Pancreas (tissue), 10 donors: ENCODE measurements around the gene TRIM71. TPM values are rescaled to one million over a fixed set of nuclear protein-coding genes. Genes with fewer than 3 reads are reported as not detected.

ENCODE experiments used
- ATAC-seq, 4 donors: fragments of 200-7000 bp; cut with Tn5 transposase; one replicate each; pipeline versions ENCODE4 v1.8.0 to v1.9.1; 2020; ENCODE audit warnings: mild to moderate bottlenecking in 4 of 4, moderate library complexity in 4 of 4
- DNase-seq, 6 donors: peaks; one replicate each; pipeline ENCODE4 v3.0.0-alpha.2; 2020
- FAIRE-seq: peaks from 2 replicates; lab custom pipeline; 2012; peaks lifted over from hg19 to GRCh38; lab: Jason Lieb, UNC
- H3K27ac ChIP-seq, 4 donors: fragments of 200-600 bp; sonication (generic); 1 replicate in 3 of 4; 2 replicates in 1 of 4; pipeline versions ENCODE4 v1.5.0 to v1.8.0; 2020
- H3K27me3 ChIP-seq, 4 donors: fragments of 200-600 bp; one replicate each; pipeline ENCODE4 v1.8.0; 2021
- H3K36me3 ChIP-seq, 3 donors: fragments of 200-600 bp; sonication (generic) in 1 of 3; one replicate each; pipeline versions ENCODE4 v1.5.0 to v1.8.0; 2020 to 2021
- H3K4me1 ChIP-seq, 3 donors: fragments of 200-600 bp; one replicate each; pipeline ENCODE4 v1.8.0; 2021
- H3K4me3 ChIP-seq, 4 donors: fragments of 200-600 bp; sonication (generic) in 2 of 4; one replicate each; pipeline versions ENCODE4 v1.5.0 to v1.8.0; 2020 to 2021
- H3K9me3 ChIP-seq, 4 donors: fragments of 200-600 bp; one replicate each; pipeline ENCODE4 v1.8.0; 2021
- WGBS, 2 donors: extraction: QIAGEN DNeasy Blood & Tissue Kit; methylation state at CpG; one replicate each; pipeline ENCODE4 v1.1.7; 2013; 5-methylcytosine and 5-hydroxymethylcytosine counted together
- intact Hi-C, 3 donors: fragments of 100-400 bp; cut with DNase I; formaldehyde crosslinking; loops; one replicate each; pipeline versions ENCODE4 v1.11.1 to v1.14.2; 2022
- polyA plus RNA-seq, 2 donors: library from polyadenylated mRNA; stranded (reverse); fragments of 200-250 nt; gene quantifications; one replicate each; pipeline ENCODE4 v1.2.3, GENCODE V29; 2013
- total RNA-seq, 6 donors: library from RNA; stranded (reverse); fragmentation: NEBNext Ultra II Directional in 4 of 6; extraction: Animal tissue kit (Norgen Biotek cat#: 25700) in 4 of 6; gene quantifications; one replicate each; pipeline versions ENCODE4 v1.2.1 to v1.2.4, GENCODE V29; 2021 to 2023
- TF ChIP-seq, protein P1 (sequence below), 4 donors: fragments of 200-600 bp; sonication (generic) in 3 of 4; IDR thresholded peaks; one replicate each; pipeline versions ENCODE4 v1.5.0 to v1.8.0; 2021; ENCODE audit warnings: antibody characterized with exemption in 4 of 4
- donor health status: healthy with polysubstance abuse.
- donor health status: DM: no; HTN: no; CAD: no; lungs with moderate emphysema.
- donor health status: DM: no; HTN: no; CAD: no.
- donor health status: control.
- donor health status: control.
- donor health status: Bipolar disorder and iron deficiency.
- donor health status: DM: yes; HTN: yes; CAD: no.
- donor health status: DM: no; HTN: no; CAD: no.
- donor health status: DM: no; HTN: no; CAD: no.
- donor health status: DM: yes; HTN: yes; CAD: no.

The TRIM71 gene
- total and polyA plus RNA-seq, 8 donors: 0.02 to 0.28 (median 0.03) TPM; not detected in 5

DNA sequence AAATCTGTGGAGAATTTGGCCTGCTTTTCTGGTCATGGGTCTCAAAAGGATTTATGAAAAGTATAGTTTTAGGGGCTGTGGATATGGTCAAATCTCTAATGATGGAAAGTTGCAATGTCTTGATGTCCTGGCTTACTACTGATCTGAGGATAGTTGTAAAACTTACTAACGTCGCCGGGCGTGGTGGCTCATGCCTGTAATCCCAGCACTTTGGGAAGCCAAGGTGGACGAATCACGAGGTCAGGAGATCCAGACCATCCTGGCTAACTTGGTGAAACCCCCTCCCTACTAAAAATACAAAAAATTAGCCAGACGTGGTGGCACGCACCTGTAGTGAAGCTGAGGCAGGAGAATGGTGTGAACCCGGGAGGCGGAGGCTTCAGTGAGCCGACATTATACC lies 19.6 kb downstream of the TRIM71 start:
- DNase-seq (no peak), FAIRE-seq (no peak), ATAC-seq (no peak)
- TF ChIP-seq, protein P1, sequence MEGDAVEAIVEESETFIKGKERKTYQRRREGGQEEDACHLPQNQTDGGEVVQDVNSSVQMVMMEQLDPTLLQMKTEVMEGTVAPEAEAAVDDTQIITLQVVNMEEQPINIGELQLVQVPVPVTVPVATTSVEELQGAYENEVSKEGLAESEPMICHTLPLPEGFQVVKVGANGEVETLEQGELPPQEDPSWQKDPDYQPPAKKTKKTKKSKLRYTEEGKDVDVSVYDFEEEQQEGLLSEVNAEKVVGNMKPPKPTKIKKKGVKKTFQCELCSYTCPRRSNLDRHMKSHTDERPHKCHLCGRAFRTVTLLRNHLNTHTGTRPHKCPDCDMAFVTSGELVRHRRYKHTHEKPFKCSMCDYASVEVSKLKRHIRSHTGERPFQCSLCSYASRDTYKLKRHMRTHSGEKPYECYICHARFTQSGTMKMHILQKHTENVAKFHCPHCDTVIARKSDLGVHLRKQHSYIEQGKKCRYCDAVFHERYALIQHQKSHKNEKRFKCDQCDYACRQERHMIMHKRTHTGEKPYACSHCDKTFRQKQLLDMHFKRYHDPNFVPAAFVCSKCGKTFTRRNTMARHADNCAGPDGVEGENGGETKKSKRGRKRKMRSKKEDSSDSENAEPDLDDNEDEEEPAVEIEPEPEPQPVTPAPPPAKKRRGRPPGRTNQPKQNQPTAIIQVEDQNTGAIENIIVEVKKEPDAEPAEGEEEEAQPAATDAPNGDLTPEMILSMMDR (IDR thresholded peaks at IDR 0.05): no peak
- intact Hi-C loops: no loop called here
- 91 to 92% methylated on average over 11 of the region's 11 CpGs for WGBS, 2 donors
- Histone ChIP-seq H3K36me3 (no peaks in the 10 kb centered on the region), H3K9me3 (no peaks in the 10 kb centered on the region), H3K4me3 (no peak overlapping the region), H3K27ac (no peak overlapping the region), H3K27me3 (no peaks in the 10 kb centered on the region), H3K4me1 (peaks cover 0 to 3% (median 0%) of the 10 kb centered on the region in 3 donors)

DNA sequence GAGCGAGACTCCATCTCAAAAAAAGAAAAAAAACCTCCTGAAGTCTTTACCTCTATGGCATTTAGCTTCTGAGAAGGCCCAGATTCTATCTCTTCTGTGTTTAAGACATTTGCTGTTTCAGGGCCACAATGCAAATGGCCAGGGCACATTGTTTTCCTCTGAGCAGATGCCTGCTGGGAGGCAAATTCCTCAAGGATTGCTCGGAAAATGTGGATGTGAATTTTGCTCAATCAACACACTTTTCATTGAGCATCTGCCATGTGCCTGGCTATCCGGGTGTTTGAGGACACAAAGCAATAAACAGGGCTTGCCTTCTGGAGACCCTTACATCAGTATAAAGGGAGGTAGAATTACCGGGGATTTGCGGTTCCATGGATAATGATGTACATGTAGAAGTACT lies 20.0 kb downstream of the TRIM71 start:
- Histone ChIP-seq H3K9me3 (no peaks in the 10 kb centered on the region), H3K27me3 (no peaks in the 10 kb centered on the region), H3K4me3 (no peak overlapping the region), H3K27ac (no peak overlapping the region), H3K36me3 (no peaks in the 10 kb centered on the region), H3K4me1 (peaks cover 0 to 3% (median 0%) of the 10 kb centered on the region in 3 donors)
- TF ChIP-seq, protein P1 (IDR thresholded peaks at IDR 0.05): no peak
- FAIRE-seq (no peak), DNase-seq (no peak), ATAC-seq (no peak)
- 89 to 91% methylated on average over 5 of the region's 5 CpGs for WGBS, 2 donors
- intact Hi-C loops: no loop called here

DNA sequence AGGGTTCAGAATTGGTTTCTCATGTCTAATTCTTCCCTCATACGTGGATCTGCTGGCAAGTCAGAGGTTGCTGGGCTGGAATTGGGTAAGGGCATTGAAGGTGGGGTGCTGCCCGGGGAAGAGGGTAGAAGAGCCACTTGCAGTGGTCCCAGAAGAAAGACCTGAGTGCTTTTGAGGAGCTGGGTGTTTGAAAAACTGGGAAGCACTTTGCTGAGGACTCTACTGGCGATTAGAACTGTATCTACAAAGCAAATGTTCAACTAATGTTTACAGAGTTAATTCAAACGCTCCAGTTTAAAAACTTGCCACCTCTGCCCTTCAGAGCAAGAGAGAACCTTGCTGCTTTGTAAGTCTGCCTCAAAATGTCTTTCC lies 21.9 kb downstream of the TRIM71 start:
- no peak for ATAC-seq
- H3K27ac ChIP-seq: no peak overlapping the region
- DNase-seq: no peak
- H3K27me3 ChIP-seq: no peaks in the 10 kb centered on the region
- no peaks in the 10 kb centered on the region for H3K36me3 ChIP-seq
- 19 to 24% methylated on average over 4 of the region's 4 CpGs for WGBS, 2 donors
- no peaks in the 10 kb centered on the region for H3K9me3 ChIP-seq
- no peak overlapping the region for H3K4me3 ChIP-seq
- FAIRE-seq: no peak
- TF ChIP-seq, protein P1 (IDR thresholded peaks at IDR 0.05): no peak
- H3K4me1 ChIP-seq: no peaks in the 10 kb centered on the region
- intact Hi-C loops: no loop called here

DNA sequence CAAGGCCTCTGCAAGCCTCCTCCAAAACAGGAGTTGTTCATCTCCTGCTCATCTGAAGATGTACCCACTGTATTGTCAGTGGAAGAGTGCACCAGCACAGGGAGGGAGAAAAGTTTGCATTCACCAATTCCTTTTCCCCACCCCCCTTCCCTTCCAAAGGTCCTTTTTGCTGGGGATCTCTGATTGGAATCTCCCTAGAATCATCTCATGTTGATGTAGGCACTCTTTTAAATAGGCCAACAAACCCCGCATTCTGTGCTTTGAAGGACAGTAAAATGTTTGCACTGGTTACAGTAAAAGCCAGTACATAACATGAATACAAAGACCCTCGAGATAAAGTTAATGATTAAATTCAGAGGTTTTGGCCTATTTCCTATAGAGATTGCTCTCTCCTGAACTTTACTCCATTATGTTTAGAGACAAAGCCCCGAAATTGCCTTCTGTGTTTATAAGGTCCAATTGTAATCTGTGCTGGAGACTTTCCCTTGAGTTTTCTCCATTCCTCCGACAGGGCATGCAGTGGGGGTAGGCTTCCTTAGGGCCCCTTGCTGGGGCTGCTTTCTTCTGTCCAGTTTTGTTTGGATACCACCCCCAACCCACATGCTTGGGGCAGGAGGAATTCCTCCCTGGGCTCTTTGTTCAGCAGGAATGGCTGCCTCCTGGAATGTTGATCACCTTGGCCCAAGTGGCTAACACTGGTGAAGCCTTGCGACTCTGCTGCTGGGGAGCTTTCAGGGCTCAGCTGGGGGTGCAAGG lies 22.5 kb downstream of the TRIM71 start:
- H3K9me3 ChIP-seq: no peaks in the 10 kb centered on the region
- no peak overlapping the region for H3K4me3 ChIP-seq
- TF ChIP-seq, protein P1 (IDR thresholded peaks at IDR 0.05): no peak
- no peaks in the 10 kb centered on the region for H3K4me1 ChIP-seq
- FAIRE-seq (no peak), DNase-seq (no peak), ATAC-seq (no peak)
- no peaks in the 10 kb centered on the region for H3K36me3 ChIP-seq
- WGBS, 2 donors: 45 to 46% methylated on average over 5 of the region's 5 CpGs
- H3K27me3 ChIP-seq: no peaks in the 10 kb centered on the region
- H3K27ac ChIP-seq: no peak overlapping the region
- intact Hi-C loops: no loop called here

DNA sequence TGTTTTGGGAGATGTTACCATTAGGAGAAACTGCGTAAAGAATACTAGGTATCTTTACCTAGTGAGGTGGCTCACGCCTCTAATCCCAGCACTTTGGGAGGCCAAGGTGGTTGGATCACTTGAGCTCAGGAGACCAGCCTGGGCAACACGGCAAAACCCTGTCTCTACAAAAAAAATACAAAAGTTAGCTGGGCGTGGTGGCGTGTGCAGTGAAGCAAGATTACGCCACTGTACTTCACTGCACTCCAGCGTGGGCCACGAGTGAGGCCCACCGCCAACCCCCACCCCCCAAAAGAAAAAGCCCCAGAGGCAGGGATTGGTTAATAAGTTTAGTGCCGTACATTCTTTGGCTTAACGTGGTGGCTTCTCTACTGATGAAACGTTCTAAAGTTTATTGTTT lies 23.5 kb downstream of the TRIM71 start:
- no peaks in the 10 kb centered on the region for H3K36me3 ChIP-seq
- TF ChIP-seq, protein P1 (IDR thresholded peaks at IDR 0.05): no peak
- WGBS, 2 donors: 73 to 76% methylated on average over 12 of the region's 12 CpGs
- no peak for ATAC-seq
- H3K27me3 ChIP-seq: no peaks in the 10 kb centered on the region
- H3K27ac ChIP-seq: no peak overlapping the region
- no peaks in the 10 kb centered on the region for H3K4me1 ChIP-seq
- no peak for FAIRE-seq
- DNase-seq: no peak
- no peak overlapping the region for H3K4me3 ChIP-seq
- no peaks in the 10 kb centered on the region for H3K9me3 ChIP-seq
- intact Hi-C loops: no loop called here
